GM21717 (cell line): ENCODE results near the gene ZNF106.

Source experiments
- ATAC-seq: cut with Tn5 transposase; IDR thresholded peaks from one replicate; pipeline ENCODE4 v1.9.1; 2021; ENCODE audit warnings: mild to moderate bottlenecking, moderate library complexity; ENCODE audit not compliant: unreplicated experiment

The ZNF106 gene

GRCh38 chr15:42409011-42409410 is 81.9 kb downstream of the ZNF106 start:
- no peak for ATAC-seq

- ATAC-seq, result no peak
Observed at GRCh38 chr15:42408178-42408577, 82.8 kb downstream of the ZNF106 start.

- ATAC-seq, result no peak
Observed at GRCh38 chr15:42405863-42406482, 85.0 kb downstream of the ZNF106 start.

GRCh38 chr15:42404461-42405235 is 86.3 kb downstream of the ZNF106 start:
- ATAC-seq, result no peak

GRCh38 chr15:42403389-42403788 is 87.6 kb downstream of the ZNF106 start:
- no peak for ATAC-seq

GRCh38 chr15:42402455-42403205 is 88.3 kb downstream of the ZNF106 start:
- ATAC-seq, result no peak

GRCh38 chr15:42401544-42402454 is 89.1 kb downstream of the ZNF106 start:
- no peak for ATAC-seq

- no peak for ATAC-seq
Observed at GRCh38 chr15:42395838-42396237, 95.1 kb downstream of the ZNF106 start.

- ATAC-seq, result no peak
Observed at GRCh38 chr15:42394106-42394505, 96.8 kb downstream of the ZNF106 start.

GRCh38 chr15:42392309-42393024 is 98.5 kb downstream of the ZNF106 start:
- ATAC-seq, result no peak

GRCh38 chr15:42387603-42388002 is 103.3 kb downstream of the ZNF106 start:
- ATAC-seq, result no peak

- ATAC-seq, result no peak
Observed at GRCh38 chr15:42385980-42386700, 104.8 kb downstream of the ZNF106 start.

GRCh38 chr15:42385206-42385979 is 105.5 kb downstream of the ZNF106 start:
- ATAC-seq, result no peak

- ATAC-seq, result no peak
Observed at GRCh38 chr15:42384597-42384996, 106.3 kb downstream of the ZNF106 start.

GRCh38 chr15:42378011-42378410 is 112.9 kb downstream of the ZNF106 start:
- ATAC-seq, result no peak

GRCh38 chr15:42375941-42376340 is 115.0 kb downstream of the ZNF106 start:
- ATAC-seq, result no peak

- no peak for ATAC-seq
Observed at GRCh38 chr15:42375252-42375651, 115.7 kb downstream of the ZNF106 start.

- no peak for ATAC-seq
Observed at GRCh38 chr15:42374810-42375209, 116.1 kb downstream of the ZNF106 start.

GRCh38 chr15:42373936-42374335 is 117.0 kb downstream of the ZNF106 start:
- no peak for ATAC-seq
